HEK293 (cell line): ENCODE results near the gene ZDHHC13.
A peak's percentile ranks its signal among the peaks of the same experiment; 100 is the strongest.

Source experiments
- BCL11B ChIP-seq: fragments of 450-650 bp; formaldehyde crosslinking; IDR thresholded peaks from 2 replicates; pipeline ENCODE4 v1.5.1; 2016; ENCODE audit warnings: low read depth, missing biosample characterization, missing genetic modification characterization
- EGR2 ChIP-seq: fragments of 450-650 bp; formaldehyde crosslinking; IDR thresholded peaks from 2 replicates; pipeline ENCODE4 v1.5.1; 2016; ENCODE audit warnings: low read depth, missing biosample characterization, missing genetic modification characterization
- GLI2 ChIP-seq: fragments of 450-650 bp; formaldehyde crosslinking; IDR thresholded peaks from 2 replicates; pipeline ENCODE4; 2017; ENCODE audit warnings: missing biosample characterization, missing genetic modification characterization, low read depth, borderline replicate concordance
- HIC1 ChIP-seq: fragments of 450-650 bp; formaldehyde crosslinking; IDR thresholded peaks from 2 replicates; pipeline ENCODE4 v1.5.1; 2016; ENCODE audit warnings: missing biosample characterization, missing genetic modification characterization
- HOXD13 ChIP-seq: sonication (generic); formaldehyde crosslinking; IDR thresholded peaks from 2 replicates; pipeline ENCODE4 v1.8.0; 2022; ENCODE audit warnings: missing genetic modification reagents, borderline replicate concordance
- KLF16 ChIP-seq: fragments of 450-650 bp; formaldehyde crosslinking; IDR thresholded peaks from 2 replicates; pipeline ENCODE4 v1.5.1; 2017; ENCODE audit warnings: missing biosample characterization, missing genetic modification characterization
- KLF9 ChIP-seq: fragments of 450-650 bp; formaldehyde crosslinking; IDR thresholded peaks from 2 replicates; pipeline ENCODE4 v1.5.1; 2016; ENCODE audit warnings: missing biosample characterization, missing genetic modification characterization, low read depth
- MEIS1 ChIP-seq: sonication (generic); formaldehyde crosslinking; IDR thresholded peaks from 2 replicates; pipeline ENCODE4 v1.8.1; 2022; ENCODE audit warnings: missing genetic modification reagents, mild to moderate bottlenecking, borderline replicate concordance
- MZF1 ChIP-seq: fragments of 450-650 bp; formaldehyde crosslinking; IDR thresholded peaks from 2 replicates; pipeline ENCODE4 v1.5.1; 2017; ENCODE audit warnings: missing biosample characterization, missing genetic modification characterization, borderline replicate concordance
- OVOL3 ChIP-seq: fragments of 450-650 bp; formaldehyde crosslinking; IDR thresholded peaks from 2 replicates; pipeline ENCODE4 v1.5.1; 2016; ENCODE audit warnings: missing biosample characterization, missing genetic modification characterization
- REPIN1 ChIP-seq: fragments of 450-650 bp; formaldehyde crosslinking; IDR thresholded peaks from 2 replicates; pipeline ENCODE4 v1.5.1; 2017; ENCODE audit warnings: missing biosample characterization, missing genetic modification characterization, low read depth
- SP7 ChIP-seq: fragments of 450-650 bp; formaldehyde crosslinking; IDR thresholded peaks from 2 replicates; pipeline ENCODE4 v1.5.1; 2016; ENCODE audit warnings: missing biosample characterization, missing genetic modification characterization
- ZBTB21 ChIP-seq: fragments of 450-650 bp; formaldehyde crosslinking; IDR thresholded peaks from 2 replicates; pipeline ENCODE4 v1.5.1; 2017; ENCODE audit warnings: missing biosample characterization, missing genetic modification characterization
- ZBTB48 ChIP-seq: fragments of 450-650 bp; formaldehyde crosslinking; IDR thresholded peaks from 2 replicates; pipeline ENCODE4 v1.5.1; 2016; ENCODE audit warnings: missing biosample characterization, missing genetic modification characterization
- ZBTB6 ChIP-seq: fragments of 450-650 bp; formaldehyde crosslinking; IDR thresholded peaks from 2 replicates; pipeline ENCODE4 v1.5.1; 2017; ENCODE audit warnings: missing biosample characterization, missing genetic modification characterization
- ZBTB7A ChIP-seq: fragments of 450-650 bp; formaldehyde crosslinking; IDR thresholded peaks from 2 replicates; pipeline ENCODE4 v1.5.1; 2016; ENCODE audit warnings: low read depth, missing biosample characterization, missing genetic modification characterization
- ZNF138 ChIP-seq: fragments of 450-650 bp; formaldehyde crosslinking; IDR thresholded peaks from 2 replicates; pipeline ENCODE4 v1.5.1; 2016; ENCODE audit warnings: missing biosample characterization, missing genetic modification characterization, borderline replicate concordance
- ZNF214 ChIP-seq: fragments of 450-650 bp; formaldehyde crosslinking; IDR thresholded peaks from 2 replicates; pipeline ENCODE4 v1.5.1; 2017; ENCODE audit warnings: missing biosample characterization, mild to moderate bottlenecking, missing genetic modification characterization, borderline replicate concordance
- ZNF23 ChIP-seq: fragments of 450-650 bp; formaldehyde crosslinking; IDR thresholded peaks from 2 replicates; pipeline ENCODE4 v1.5.1; 2016; ENCODE audit warnings: missing biosample characterization, missing genetic modification characterization, borderline replicate concordance
- ZNF24 ChIP-seq: fragments of 450-650 bp; formaldehyde crosslinking; IDR thresholded peaks from 2 replicates; pipeline ENCODE4 v1.5.1; 2016; ENCODE audit warnings: missing biosample characterization, missing genetic modification characterization
- ZNF266 ChIP-seq: fragments of 450-650 bp; formaldehyde crosslinking; IDR thresholded peaks from 2 replicates; pipeline ENCODE4 v1.5.1; 2016; ENCODE audit warnings: missing biosample characterization, missing genetic modification characterization, low read depth
- ZNF311 ChIP-seq: fragments of 450-650 bp; formaldehyde crosslinking; IDR thresholded peaks from 2 replicates; pipeline ENCODE4 v1.5.1; 2017; ENCODE audit warnings: missing biosample characterization, missing genetic modification characterization, borderline replicate concordance
- ZNF416 ChIP-seq: fragments of 450-650 bp; formaldehyde crosslinking; IDR thresholded peaks from 2 replicates; pipeline ENCODE4 v1.5.1; 2016; ENCODE audit warnings: missing biosample characterization, missing genetic modification characterization
- ZNF426 ChIP-seq: fragments of 450-650 bp; formaldehyde crosslinking; IDR thresholded peaks from 2 replicates; pipeline ENCODE4 v1.5.1; 2017; ENCODE audit warnings: missing biosample characterization, missing genetic modification characterization, mild to moderate bottlenecking, inconsistent platforms, moderate library complexity
- ZNF514 ChIP-seq: fragments of 450-650 bp; formaldehyde crosslinking; IDR thresholded peaks from 2 replicates; pipeline ENCODE4 v1.5.1; 2016; ENCODE audit warnings: missing biosample characterization, missing genetic modification characterization
- ZNF521 ChIP-seq: fragments of 450-650 bp; formaldehyde crosslinking; IDR thresholded peaks from 2 replicates; pipeline ENCODE4 v1.5.1; 2017; ENCODE audit warnings: missing biosample characterization, mild to moderate bottlenecking, missing genetic modification characterization
- ZNF529 ChIP-seq: fragments of 450-650 bp; formaldehyde crosslinking; IDR thresholded peaks from 2 replicates; pipeline ENCODE4 v1.5.1; 2017; ENCODE audit warnings: missing genetic modification characterization, missing biosample characterization; ENCODE audit not compliant: insufficient replicate concordance
- ZNF548 ChIP-seq: fragments of 450-650 bp; formaldehyde crosslinking; IDR thresholded peaks from 2 replicates; pipeline ENCODE4 v1.5.1; 2016; ENCODE audit warnings: missing biosample characterization, missing genetic modification characterization
- ZNF629 ChIP-seq: fragments of 450-650 bp; formaldehyde crosslinking; IDR thresholded peaks from 2 replicates; pipeline ENCODE4 v1.5.1; 2017; ENCODE audit warnings: missing biosample characterization, missing genetic modification characterization
- ZNF658 ChIP-seq: fragments of 450-650 bp; formaldehyde crosslinking; IDR thresholded peaks from 2 replicates; pipeline ENCODE4; 2016; ENCODE audit warnings: missing biosample characterization, missing genetic modification characterization
- ZNF670 ChIP-seq: fragments of 450-650 bp; formaldehyde crosslinking; IDR thresholded peaks from 2 replicates; pipeline ENCODE4 v1.5.1; 2016; ENCODE audit warnings: missing biosample characterization, missing genetic modification characterization, low read depth
- ZNF792 ChIP-seq: fragments of 450-650 bp; formaldehyde crosslinking; IDR thresholded peaks from 2 replicates; pipeline ENCODE4 v1.5.1; 2016; ENCODE audit warnings: missing biosample characterization, missing genetic modification characterization

ZDHHC13 gene

GRCh38 chr11:19116971-19117759, at the start of gene ZDHHC13 (continued):
- TF ChIP-seq ZBTB21 (tag by site-specific recombination) (no peak), BCL11B (no peak), HOXD13 (no peak), ZNF311 (tag by site-specific recombination) (no peak), ZNF24 (tag by site-specific recombination) (no peak), MZF1 (tag by site-specific recombination) (no peak), ZNF792 (tag by site-specific recombination) (peak; percentile 80; the same call in 1 of the 2 replicates), ZNF658 (no peak), ZNF23 (tag by site-specific recombination) (no peak), ZNF514 (tag by site-specific recombination) (no peak), ZBTB7A (tag by site-specific recombination) (no peak), ZNF670 (tag by site-specific recombination) (no peak), OVOL3 (tag by site-specific recombination) (peak; percentile 40; the same call in 1 of the 2 replicates), KLF9 (tag by site-specific recombination) (no peak), ZNF138 (tag by site-specific recombination) (no peak), ZNF521 (no peak), ZNF214 (tag by site-specific recombination) (no peak), KLF16 (tag by site-specific recombination) (0 out of 2 replicates have a peak, but pooled peaks have one; percentile 23), ZBTB48 (tag by site-specific recombination) (peak; percentile 65), ZNF548 (no peak), ZBTB6 (tag by site-specific recombination) (no peak), ZNF416 (no peak), ZNF629 (tag by site-specific recombination) (peak; percentile 47; the same call in 1 of the 2 replicates), ZNF266 (tag by site-specific recombination) (no peak), ZNF426 (tag by site-specific recombination) (no peak), EGR2 (tag by site-specific recombination) (no peak), ZNF529 (no peak), GLI2 (tag by site-specific recombination) (no peak), REPIN1 (tag by site-specific recombination) (peak; percentile 55; the same call in 1 of the 2 replicates), HIC1 (tag by site-specific recombination) (no peak), SP7 (tag by site-specific recombination) (peak; percentile 68), MEIS1 (no peak)
